NCI-H526 treated with DMSO at 0.1 percent for 48 hours (cell line): Measurements from ENCODE around the gene TREM2.
"Not testable (repeated sequence)": the region's sequence is repeated elsewhere in the genome, so short reads cannot be mapped to it uniquely, and the experiment has no call there.

Experiments
- DNase-seq: peaks from one replicate; lab custom pipeline; 2025; lab: John Stamatoyannopoulos, UW

Gene TREM2

DNA sequence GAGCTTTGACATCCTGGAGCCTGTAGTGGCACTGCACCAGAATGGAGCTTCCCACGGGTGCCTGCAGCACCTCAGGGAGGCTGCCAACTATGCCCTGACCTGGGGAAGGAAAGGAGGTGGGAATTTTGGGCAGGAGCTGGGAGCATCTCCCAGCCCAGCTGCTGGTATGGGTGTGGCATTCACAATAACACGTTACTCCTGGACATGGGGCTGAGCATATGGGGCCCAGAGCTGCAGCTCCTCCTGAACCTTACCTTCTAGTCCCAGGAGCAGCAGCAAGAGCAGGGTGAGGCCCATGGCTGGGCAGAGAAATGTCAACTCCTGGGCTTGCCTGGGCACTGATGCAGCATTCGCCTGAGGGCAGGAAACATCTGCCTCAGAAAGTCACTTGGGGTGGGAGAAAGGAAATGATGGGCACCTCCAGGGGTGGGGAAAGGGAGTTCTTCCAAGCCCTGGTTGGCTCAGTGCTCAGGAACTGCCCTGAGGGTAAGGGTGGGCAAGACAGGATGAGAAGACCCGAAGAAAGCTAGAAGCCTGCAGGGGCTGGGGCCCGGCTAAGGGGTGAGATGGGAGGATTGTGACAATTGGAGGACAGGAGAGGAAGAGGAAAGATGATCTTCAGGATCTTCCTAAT, 8.8 kb downstream of the TREM2 start, which contains the start of gene TREML1:
TSS of gene TREML1 (minus strand) at position 356 of the 634 bp plus-strand sequence. CDS start at position 297, 59 bp downstream.
- DNase-seq: no peak

DNA sequence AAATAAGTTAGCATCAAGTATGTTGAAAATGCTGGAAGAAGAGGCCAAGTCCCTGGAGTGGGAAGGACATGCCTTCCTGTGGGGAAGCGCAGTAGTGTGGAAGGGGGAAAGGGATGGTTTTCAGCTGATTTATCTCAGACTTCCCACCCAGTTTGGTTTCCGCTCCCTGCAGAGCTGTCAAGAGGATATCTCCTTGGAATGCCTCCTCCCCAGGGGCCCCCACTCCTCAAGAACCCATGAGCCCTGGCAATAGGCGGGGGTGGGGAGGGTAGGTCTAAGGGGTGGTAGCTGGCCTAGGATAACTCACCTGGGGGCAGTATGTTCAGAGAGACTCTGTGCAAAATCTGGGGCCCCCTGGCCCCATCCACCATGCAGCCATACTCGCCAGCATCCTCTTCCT, 9.5 kb downstream of the TREM2 start:
- DNase-seq: no peak

DNA sequence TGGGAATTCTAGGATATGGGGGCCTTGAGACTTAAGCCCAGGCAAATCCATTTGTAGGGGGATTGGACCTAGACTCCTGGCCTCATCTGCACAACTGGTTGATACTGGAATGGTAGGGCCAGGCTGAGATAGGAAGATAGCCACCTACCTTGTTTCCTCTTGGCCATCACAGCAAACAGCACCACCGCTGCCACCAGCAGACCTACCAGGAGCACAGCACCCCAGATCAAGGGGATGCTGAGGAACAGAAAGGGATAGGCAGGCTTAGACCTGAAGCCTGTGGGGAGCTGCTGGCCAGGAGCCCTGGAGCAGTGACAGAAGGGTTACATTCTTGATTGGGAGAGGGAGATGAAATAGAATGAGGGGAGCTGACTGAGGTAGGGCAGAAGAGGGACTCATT, 12.2 kb downstream of the TREM2 start:
- no peak for DNase-seq

DNA sequence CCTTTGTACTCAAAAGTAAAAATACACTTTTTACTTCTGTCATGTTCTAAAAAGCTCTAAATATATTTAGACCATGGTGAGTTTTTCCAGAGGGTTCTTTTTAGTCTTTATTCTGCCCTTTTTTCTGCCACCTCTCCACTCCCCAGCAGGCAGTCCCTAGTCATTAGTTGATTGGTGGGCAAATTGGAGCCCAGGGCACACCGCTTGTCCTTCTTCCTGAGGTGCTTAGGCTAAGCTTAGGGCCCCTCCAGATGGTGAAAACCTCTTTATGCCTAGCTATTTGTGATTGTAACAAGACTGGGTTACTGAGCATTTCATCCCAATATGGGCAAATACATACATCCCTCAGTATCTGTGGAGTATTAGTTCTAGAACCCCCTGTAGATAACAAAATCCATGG, 15.0 kb downstream of the TREM2 start:
- no peak for DNase-seq

DNA sequence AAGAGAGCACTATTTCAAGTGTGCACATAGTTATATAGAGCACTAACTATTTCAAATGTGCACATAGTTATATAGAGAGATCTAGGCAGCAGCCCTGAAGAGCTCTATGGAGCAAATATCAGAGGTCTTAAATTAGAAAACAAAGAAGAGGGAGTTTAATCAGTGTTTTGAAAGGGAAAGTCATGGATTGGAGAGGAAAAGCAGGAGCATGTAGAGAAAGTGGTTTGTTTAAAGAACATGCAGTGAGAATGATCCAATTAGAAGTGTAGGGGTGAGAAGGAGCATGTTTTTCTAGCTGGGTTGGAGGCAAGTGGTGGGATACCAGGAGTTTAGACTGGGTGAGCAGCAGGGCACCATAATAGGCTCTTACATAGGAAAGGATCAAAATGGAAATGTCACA, 26.0 kb downstream of the TREM2 start:
- no peak for DNase-seq

DNA sequence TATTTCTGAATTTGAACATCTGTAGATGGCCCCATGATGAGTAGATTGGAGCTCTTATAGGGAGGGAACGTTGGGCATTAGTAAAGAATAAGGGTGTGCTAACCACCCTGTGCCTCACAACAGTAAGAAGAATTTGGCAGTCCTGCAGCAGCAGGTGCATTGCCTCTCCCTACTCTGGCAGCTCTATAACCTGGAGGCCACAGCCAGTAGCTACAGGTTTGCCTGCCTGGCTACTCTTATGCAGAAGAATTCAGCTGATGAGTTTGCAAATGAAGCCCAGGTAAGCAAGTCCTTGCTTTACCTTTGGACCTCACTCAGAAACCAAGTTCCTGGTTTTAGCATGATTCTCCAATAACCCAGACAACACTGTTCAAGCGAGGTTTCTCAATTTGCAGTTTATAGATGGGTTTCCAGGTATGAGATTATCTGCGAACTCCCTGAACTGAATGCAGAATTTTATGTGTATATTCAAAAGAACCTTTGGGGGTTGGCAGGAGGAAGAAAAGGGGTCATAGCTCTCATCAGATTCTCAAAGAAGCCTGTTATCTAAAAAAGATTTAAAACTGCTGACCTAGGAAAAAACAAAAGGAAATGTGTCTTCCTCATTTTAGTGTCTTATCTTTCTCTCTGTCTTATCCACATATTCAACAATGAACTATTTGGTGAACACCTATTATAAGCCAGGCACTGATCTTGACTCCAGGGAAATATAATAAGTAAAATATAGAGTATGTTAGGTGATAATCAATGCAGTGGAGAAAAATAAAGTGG, 27.7 kb downstream of the TREM2 start:
- DNase-seq: no peak

DNA sequence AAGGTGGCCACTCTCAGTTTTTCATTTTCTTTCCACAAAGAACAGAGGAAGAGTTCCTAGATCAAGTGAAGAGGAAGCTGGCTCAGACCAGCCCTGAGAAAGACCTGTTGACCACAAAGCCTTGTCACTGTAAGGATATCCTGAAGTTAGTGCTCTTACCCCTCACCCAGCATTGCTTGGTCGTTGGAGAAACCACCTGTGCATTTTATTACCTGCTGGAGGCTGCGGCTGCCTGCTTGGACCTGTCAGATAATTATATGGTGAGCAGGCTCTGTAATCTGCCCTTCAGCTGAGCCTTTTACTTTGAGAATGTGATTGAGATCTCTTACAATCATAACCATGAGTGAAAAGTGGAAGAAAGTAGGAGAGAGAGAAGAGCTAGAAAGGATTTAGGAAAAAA, 30.7 kb downstream of the TREM2 start:
- DNase-seq: peak; percentile 32

DNA sequence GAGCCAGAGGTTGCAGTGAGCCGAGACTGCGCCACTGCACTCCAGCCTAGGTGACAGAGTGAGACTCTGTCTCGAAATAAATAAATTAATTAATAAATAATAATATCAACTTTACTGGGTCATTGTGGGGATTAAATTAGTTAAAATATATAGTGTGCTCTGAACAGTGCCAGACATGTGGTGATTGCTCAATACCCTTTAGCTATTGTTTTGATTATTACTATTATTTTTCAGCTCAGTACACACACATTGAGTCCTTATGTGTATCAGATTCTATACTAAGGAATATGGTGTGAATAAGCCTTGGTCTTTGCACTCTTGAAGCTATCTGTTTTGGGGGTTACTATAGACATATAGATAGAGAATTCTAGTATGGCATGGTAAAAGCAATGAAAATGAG, 37.6 kb downstream of the TREM2 start:
- DNase-seq: no peak

DNA sequence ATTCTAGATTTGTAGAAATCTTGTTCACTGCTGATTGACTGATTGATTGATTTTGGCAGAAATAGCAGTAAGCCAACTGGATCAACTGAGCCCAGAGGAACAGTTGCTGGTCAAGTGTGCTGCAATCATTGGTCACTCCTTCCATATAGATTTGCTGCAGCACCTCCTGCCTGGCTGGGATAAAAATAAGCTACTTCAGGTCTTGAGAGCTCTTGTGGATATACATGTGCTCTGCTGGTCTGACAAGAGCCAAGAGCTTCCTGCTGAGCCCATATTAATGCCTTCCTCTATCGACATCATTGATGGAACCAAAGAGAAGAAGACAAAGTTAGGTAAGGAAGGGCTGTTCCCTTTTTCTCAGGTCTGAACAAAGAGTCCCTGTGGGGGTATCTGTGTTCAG, 40.0 kb downstream of the TREM2 start:
- DNase-seq: no peak

DNA sequence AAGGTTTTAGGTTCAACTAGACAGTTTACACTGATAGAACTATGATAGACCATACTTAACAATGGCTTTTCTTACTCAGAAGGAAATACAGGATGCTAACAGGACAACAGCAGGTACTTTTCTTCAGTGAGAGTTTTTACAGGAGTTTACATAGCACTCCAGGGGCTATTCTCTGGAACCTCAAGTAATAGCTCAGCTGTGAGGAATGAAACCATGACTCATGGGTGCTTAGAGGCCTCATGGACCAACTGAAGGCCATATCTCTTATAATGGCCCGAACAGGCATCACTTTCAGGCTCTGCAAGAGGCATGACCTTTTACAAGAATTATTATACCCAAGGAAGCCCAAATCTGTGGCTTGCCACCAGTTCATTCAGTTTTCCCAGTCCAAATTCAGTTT, 40.5 kb downstream of the TREM2 start:
- no peak for DNase-seq

DNA sequence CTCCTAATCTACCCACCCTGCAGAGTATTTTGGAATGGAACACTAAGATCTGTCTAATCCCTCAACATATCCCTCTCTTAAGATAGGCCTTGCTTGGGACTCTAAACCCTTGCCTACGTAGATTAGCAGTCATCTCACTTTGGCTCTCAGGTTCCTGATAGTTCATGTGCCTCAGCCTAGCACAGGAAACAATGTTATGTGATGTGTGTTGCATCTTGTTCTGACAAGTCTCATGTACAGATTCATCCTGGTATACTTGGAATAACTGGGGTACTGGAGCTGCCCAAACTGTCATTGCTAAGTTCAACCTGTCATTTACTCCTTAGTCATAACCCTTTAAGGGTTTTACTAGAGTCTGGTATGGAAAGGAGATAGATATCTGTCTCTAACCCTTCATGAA, 42.9 kb downstream of the TREM2 start:
- DNase-seq: no peak

DNA sequence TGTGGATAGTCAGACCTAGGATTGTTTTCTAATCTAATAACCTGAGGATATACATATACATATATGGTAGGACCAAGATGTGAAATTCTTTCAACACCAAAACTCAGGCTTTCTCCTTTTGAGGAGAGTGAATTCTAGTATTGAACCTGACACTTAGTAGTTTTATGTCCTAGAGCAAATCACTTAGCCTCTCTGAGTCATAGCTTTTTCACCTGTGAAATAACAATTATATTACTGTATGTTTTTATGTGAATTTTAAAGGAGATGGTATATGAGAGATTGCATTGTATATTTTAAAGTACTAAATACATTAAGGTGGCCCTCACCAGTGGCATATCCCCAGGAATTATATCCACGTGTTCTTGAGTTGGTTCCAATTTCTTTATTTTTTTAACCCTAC, 43.4 kb downstream of the TREM2 start:
- no peak for DNase-seq

DNA sequence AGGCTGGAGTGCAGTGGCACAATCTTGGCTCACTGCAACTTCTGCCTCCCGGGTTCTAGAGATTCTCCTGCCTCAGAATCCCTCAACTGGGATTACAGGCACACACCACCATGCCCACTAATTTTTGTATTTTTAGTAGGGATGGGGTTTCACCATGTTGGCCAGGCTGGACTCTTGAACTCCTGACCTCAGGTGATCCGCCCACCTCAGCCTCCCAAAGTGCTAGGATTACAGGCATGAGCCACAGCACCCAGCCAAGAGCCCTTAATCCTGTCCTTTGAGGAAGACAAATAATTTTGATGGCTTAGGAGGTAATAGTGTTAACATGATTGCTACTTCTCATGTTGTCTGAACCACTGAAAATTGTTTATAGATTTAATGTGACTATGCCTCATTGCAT, 47.9 kb downstream of the TREM2 start:
- not testable (repeated sequence) for DNase-seq

DNA sequence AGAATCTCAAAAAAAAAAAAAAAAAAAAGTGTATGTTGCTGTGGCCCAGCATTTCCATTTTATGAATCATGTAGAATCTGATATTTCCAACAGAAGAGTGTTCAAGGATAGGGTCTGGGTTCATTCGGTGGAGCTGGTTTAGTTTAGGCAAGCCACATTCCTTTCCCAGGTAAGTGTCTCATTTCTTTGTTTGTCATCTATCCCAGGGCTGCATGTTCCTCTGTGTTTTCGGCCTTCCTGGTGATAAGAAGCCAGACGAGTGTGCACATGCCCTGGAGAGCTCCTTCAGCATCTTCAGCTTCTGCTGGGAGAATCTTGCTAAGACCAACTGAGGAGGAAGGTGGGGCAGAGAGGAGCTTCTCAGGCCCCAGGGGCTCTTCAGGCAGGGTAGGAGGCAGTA, 51.9 kb downstream of the TREM2 start:
- no peak for DNase-seq
